Esophagus muscularis mucosa (tissue), 3 donors: ENCODE results near the gene HDGFL3.

Experiments
- CTCF ChIP-seq, 3 experiments: fragments of 200-600 bp in 2 of 3; fragments of 450-650 bp in 1 of 3; sonication (generic) in 2 of 3; IDR thresholded peaks; one replicate each; pipeline ENCODE4 v1.5.1; 2017 to 2019; ENCODE audit warnings: antibody characterized with exemption in 3 of 3, mild to moderate bottlenecking in 2 of 3, moderate library complexity in 1 of 3
- POLR2A ChIP-seq: fragments of 450-650 bp; IDR thresholded peaks from one replicate; pipeline ENCODE4 v1.6.1; 2017; ENCODE audit warnings: antibody characterized with exemption, moderate library complexity, mild to moderate bottlenecking, low read depth

- TF ChIP-seq CTCF (IDR thresholded peaks at IDR 0.05) = no peak
- TF ChIP-seq POLR2A = no peak
Observed at GRCh38 chr15:83107841-83108181, 99.8 kb downstream of the HDGFL3 start.
